Subcutaneous adipose tissue (tissue), 4 donors: ENCODE measurements around the gene SLU7. TPM values are rescaled to one million over a fixed set of nuclear protein-coding genes. Genes with fewer than 3 reads are reported as not detected.

ENCODE experiments used
- CTCF ChIP-seq: fragments of 450-650 bp; IDR thresholded peaks from one replicate; pipeline ENCODE4 v1.5.1; 2016; ENCODE audit warnings: low read depth, mild to moderate bottlenecking, control low read depth, antibody characterized with exemption, moderate library complexity
- total RNA-seq, 4 donors: library from RNA; depleted of rRNA; stranded (reverse); fragments of >200 nt; gene quantifications; one replicate each; pipeline ENCODE4 v1.1.0, GENCODE V29; 2016

Gene SLU7
- total RNA-seq, 4 donors from 2014 or later = 42.8 to 98.0 (median 70.5) TPM

- TF ChIP-seq CTCF = no peak
These were observed 38.4 kb upstream of the SLU7 start for GRCh38 chr5:160457252-160457651.

GRCh38 chr5:160456480-160457177, 37.7 kb upstream of the SLU7 start:
- TF ChIP-seq CTCF = no peak

GRCh38 chr5:160455600-160455999, 36.7 kb upstream of the SLU7 start:
- no peak for TF ChIP-seq CTCF

GRCh38 chr5:160453751-160454150, 34.9 kb upstream of the SLU7 start:
- TF ChIP-seq CTCF = no peak

- no peak for TF ChIP-seq CTCF
These were observed 33.9 kb upstream of the SLU7 start for GRCh38 chr5:160452795-160453194.

- TF ChIP-seq CTCF = no peak
These were observed 33.2 kb upstream of the SLU7 start for GRCh38 chr5:160452036-160452435.

- TF ChIP-seq CTCF = no peak
These were observed 32.4 kb upstream of the SLU7 start for GRCh38 chr5:160451281-160451680.
